ENCODE results near the gene IL17RB.

The IL17RB gene

DNA sequence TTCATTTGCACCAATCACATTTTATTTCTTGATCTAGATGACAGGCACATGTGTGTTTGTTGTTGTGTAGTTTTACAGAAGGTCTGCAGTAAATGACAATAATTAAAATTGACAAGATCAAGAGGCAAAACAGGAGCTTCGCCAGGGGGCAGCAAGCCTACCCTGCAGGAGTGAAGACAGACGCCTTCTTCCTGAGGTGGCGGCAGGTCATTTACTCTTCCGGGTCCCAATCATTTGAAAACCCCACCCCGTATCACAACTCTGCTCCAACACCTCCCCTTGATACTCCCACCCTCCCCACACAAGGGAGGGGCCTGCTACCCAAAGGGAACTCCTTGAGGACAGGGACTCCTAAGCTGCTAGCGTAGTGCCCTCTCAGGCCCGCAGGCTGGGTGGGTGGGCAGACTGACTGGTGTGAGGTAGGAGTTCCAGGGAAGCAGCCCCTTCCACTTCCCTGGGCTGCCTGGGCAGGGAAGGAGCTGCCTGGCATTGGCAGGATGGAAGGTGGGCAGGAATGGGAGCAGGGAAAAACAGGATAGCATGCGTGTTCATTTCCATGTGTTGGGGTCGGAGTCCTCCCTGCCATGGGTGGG, 13.2 kb upstream of the IL17RB start:
- no peak for DNase-seq

DNA sequence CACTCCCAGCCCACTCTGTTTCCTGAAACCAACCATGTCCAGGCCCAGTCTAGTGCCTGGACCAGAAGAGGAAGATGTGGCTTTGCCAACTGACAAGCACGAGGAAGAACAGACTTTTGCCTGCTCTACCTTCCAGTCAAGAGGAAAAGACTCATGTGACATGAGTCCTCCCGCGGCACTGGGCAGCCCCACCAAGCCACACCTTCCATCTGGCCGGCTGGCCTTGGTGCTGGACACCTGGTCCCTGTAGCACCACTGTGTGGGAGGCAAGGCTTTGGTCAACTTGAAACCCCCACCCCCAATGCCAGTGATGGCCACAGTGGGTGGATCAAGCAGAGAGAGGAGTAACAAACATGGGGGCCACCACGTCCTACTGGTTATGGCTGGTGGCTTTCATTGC, 12.7 kb upstream of the IL17RB start:
- DNase-seq = no peak

DNA sequence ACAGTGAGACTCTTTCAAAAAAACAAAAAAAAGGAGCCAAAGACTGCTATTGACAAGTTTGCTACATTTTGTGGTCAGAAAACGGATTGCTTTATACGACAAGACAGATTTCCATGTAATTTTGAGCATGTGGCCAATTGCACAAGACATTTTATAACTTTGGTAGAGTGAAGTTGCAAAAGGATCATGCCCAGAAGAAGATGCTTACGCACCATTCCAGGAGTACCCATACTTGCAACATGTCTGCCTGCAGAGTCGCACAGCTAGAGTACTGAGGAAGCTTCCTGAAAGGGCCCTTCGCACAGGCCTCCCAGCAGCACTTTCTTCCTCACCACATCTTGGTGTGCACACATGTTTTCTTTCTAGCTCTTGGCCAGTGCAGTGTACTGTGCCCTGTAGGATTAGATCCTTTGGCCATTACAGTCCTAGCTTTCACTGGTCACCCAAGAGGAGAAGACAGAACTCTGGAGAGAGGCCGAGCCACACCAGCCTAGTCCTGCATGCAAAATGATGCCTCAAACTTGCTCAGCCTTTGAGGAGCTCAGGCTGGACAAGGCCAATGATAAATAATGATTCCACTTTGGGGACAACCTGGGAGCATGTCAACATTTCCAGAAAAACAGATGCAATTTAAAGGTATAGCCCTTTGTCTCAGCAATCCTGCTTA, 11.8 kb upstream of the IL17RB start:
- DNase-seq = no peak

DNA sequence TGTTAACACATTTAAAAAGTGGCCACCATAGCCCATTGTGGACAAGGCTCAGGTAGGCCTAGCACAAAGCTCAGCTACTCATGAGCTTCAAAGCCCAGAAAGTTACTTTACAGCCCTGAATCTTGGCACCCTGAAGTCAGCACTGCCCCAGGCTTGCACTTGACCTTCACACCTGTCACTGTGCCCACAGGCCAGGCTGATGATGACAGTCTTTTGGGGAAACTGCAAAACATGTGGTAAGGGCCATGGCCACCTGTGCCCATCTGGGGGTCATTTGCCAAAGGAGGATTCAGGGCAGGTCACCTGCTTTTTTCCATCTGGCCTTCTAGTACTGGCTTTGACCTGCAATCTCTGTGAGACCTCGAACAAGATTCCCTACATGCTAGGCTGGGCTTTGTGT, 11.1 kb upstream of the IL17RB start:
- no peak for DNase-seq

DNA sequence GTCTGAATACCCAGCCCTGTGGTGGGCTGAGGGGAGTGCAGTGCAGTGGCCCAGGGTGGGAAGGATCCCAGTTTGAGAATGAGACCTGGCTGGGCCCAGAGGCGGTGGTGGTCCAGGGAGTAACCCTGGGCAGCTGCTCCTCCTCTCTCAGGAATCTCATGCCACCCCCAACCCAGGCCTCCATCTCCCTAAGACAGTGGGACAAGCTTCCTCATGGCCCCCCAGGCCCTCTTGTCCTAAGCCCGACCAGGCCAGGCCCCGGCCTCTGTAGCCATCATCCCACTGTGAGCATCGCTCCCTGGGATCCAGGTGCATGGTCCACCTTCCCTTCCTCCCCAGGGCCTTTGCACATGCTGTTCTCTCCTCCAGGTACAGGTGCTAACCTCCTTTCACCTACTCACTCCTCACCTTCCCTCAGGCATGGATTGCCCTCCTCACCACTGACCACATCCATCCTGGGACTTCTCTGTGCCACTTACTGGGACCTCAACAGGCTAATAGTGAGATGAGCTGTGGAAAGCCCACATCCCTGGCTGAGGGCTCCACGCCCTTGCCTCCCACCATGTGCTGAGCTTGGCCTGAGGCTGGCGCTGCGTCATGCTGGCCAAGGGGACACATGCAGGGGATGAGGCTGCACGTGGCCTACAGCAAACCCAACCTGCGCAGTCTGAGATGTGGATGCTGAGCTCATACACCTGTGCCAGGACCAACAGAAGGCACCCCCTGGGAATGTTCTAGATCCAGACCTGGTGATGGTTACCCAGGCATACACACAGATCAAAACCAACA, 10.1 kb upstream of the IL17RB start:
- DNase-seq = no peak

DNA sequence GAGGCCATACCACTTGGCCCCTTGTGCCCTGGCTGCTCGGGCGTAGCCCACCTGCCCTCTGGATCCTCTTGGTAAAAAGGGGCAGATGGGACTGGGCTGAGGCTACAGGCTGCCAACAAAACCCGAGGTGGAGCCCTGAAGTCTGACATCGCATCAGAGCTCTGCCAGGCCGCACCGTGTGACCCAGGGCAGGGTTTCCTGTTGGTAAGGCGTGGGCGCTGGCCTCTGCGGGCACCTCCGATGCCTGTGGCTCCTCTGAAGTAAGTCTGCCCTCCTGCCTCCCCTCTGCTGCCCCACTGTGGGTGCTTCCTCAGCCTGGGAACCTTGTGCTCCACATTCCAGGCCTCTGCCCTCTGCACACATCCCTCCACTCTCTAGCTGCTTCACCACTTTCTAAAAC, 9.0 kb upstream of the IL17RB start:
- DNase-seq = no peak

DNA sequence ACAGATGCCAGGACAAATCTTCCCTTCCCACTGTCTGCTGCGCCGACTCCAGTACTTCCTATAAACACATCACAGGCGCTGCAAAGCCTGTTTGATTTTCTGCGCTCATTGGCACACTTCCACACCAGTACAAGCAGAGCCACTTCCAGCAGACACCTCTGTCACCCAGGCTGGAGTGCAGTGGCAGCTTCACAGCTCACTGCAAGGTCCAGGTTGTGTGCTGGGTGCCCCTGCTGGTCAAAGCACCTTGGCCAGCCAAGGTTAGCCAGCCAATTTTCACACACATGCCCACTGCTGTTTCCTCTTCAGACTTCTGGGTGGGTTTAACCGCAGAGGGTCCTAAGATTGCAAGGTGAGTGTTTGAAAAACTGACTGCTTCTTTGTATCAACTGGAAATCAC, 5.1 kb upstream of the IL17RB start:
- DNase-seq = no peak

DNA sequence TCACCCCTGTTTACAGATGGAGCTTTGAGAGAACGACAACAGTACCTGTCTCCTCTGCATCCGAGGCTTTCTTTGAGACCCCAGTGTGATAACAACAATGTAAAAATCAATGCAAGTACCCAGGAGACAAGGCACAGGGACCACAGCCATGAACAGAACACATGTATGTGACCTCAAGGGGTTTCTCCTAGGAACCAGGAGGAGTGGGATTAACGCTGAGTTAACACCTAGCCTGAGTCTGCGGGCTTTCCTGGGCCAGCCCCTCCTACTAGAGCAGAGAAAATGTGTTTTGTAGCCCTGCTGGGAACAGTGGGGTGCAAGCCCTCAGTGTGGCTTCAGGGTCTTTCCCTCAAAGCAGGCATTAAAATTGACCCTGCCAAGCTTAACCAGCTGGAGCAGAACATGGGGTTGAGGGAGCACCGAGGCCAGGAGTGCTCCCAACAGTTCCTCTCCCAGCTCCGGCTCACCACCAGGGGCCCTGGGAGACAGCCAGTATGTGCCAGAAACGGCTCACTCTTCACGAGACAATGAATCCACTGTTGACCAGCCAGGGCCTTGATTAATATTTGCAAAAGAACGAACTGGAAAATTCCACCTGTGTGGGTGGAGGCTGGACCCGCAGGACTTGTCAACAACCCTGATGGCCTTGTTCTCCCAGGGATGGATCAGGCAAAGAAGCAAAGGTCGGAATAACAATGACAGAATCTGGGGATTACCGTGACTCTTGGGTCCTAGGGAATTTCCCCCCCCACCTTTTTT, 3.8 kb upstream of the IL17RB start:
- no peak for DNase-seq

DNA sequence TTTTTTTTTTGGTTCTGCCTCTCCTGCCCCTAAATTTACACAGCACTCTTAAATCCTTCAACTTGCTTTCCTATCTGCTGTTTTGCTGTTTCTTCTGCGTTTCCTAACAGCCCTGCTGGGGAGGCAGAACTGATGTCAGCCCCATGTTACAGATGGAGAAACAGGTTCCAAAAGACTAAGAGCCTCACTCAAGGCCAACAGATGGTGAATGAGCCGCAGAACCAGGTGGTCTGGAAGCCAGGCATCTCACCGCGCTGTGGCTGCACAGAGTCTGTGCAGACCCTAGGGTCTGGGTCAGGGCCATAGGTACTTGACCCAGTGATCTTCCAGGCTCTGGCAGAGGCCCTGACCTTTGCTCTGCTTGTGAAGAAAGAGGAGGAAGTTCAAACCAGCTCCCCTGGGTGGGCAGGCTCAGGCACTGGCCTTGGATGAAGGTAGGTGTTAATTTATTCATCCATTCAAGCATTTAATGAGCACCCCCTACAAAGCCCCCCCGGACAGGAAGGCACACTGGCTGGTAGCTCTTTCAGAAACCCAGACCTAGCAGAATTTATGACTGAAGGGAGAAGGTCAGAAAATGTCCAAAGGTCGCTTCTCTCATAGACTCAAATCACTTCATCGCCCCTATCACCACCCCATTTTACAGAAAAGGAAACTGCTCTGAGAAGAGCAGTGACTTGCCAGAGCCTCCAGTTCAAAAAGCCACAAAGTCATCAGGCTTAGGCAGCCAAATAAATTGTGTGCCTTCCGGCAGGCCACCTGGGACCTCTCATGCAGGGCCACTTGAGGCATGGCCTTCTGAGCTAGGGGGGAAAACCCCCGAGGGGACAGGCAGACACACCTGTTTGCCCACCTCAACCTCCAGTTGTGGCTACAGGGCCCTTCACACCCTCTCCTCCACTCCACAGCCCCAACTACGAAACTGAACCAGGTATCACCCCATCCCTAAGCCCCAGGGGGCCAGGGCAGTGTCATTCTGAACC, 2.9 kb upstream of the IL17RB start:
- no peak for DNase-seq

DNA sequence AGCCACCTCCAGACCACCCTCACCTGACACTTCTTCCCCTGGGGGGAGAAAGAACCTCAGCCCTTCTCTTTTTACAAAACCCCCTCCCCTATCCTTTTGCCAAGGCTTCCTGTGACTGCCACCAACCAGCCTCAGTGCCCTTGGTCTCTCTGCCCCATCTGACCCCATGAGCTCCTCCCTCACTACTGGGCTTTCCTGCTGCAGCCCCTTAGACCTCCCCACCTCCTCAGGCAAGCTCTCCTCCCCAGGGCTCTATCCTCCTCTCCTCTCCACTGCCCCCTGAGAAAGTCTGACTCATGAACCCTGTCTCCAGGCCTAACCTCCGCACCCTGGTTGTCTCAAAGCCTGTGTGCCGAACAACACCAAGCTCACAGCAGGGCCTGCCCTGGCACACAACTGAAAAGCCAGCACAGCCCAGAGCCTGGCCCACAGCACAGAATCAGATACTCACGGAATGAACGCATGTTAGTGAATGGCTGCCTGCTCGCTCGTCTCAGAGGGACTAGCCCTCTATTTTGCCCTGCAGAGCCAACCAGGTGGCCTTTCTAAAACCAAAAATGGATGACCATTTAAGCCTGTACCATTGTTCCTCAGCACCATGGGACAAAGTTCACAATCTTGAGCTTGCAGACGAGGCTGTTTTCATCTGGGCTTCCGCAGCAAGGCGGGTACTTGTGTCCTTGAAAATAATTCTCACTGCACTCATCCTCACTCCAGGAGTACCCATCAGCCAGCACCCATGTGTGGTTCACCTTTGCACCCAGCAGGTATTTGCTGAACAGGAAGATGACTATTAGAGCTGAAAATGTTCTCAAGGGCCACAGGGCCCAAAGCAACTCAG, 1.9 kb upstream of the IL17RB start:
- no peak for DNase-seq

DNA sequence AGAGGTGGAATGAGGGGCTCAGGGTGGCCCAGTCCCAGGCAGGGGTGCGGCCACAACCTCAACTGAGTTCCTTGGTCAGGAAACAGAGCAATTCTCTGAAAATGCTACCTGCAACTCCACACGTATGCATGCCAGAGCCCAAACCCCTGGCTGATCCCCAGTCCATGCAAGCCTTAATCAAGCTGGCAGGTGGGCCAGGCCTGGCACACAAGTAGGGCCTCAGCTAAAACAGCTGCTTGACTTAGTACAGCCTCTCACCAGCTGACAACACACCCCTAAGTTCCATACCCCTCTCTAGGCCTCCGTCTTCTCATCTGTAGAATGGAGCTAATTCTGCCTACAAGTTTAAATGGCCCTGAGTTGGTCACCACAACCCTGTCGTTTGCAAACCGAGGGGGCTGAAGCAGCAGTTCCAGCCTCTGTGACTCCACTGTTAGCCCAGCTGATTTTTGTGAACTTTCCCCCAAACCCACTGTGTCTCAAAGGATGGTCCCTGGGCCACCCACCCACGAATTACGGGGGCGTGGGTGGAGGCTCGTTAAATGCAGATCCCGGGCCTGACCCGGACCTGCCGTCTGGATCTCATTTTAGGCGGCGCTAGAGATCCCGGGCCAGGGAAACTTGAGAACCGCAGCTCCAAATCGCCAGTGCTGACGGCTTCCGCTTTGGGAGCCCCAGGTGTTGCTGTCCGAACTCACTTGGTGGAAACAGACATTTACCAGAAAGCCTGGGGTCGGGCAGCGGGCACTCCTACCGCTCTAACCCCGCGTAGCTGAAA, 1.1 kb upstream of the IL17RB start:
- no peak for DNase-seq

DNA sequence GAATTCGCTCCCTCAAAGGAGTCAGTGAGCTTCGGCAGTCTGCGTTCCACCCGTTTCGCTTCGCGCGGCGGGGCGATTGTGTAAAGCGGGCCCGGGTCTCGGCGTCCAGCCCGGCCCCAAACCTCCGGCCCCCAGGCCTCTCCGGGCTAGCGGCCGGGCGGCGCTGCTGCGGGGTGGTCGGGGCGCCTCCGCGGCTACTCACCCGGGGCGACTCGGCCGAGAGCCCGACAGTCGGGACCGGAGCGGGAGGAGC, 561 bp upstream of the IL17RB start:
- no peak for DNase-seq

DNA sequence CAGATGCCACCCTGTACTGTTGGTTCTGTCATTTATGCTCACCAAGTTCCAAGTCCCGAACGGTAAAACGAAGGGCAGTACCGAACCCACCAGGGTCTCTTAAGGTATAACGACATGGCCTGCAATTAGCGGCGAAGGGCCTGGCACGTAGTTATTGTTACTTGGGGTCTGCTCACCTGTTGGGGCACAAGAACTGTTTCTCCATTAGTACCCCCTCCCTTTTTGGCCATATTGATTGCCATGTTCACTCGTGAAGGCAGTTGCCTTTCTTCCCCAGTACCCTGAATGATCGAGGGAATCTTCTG, 435 bp downstream of the IL17RB start:
- no peak for DNase-seq

DNA sequence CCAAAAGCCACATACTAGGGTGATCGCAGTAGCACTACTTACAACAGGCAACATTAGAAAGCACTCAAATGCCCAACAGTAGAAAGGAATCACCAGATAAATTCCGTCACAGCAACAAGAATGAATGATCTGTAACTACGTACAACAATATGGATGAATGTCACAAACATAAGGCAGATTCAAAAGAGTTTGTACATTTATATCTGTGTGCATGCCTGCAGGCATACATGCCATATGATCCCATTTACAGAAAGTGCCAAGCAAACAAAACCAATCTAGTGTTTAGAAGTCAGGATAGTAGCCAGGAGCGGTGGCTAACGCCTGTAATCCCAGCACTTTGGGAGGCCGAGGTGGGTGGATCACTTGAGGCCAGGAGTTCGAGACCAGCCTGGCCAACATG, 3.5 kb downstream of the IL17RB start:
- DNase-seq = no peak

DNA sequence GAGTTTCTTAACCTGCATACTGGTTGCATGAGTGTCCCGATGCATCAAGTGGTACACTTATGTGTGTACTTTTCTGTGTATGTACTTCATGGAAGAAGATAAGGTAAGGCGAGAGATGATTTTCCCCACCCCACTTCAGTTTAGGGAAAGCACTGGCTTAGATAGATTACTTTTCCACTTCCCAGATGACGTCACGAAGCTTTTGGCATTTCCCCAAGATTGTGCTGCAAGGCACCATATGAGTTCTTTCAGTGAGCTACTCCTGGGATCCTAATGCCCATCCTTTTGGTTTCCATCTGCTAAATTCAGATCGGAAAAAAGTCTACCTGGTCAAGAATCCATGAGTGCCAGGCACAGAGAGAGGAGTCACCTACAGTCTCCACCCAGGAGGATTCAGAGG, 4.5 kb downstream of the IL17RB start:
- DNase-seq = no peak

DNA sequence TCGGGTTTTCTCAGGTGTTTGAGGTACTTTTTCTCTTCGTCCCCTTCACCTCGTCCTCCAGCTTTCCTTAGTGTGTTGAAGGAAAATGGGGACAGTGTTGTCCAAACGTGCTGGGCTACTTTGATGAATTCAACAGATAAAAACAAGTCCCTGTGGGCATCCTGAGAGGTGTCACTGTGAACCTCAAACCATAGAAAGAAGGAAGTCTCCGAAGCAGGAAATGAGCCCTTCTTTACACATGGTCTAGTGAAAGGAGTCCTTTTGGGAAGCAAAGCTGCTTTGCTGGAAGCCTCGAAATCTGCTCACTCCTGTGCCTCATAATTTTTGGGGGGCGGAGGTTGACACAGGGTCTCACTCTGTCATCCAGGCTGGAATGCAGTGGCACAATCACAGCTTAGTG, 10.6 kb downstream of the IL17RB start:
- DNase-seq = no peak

DNA sequence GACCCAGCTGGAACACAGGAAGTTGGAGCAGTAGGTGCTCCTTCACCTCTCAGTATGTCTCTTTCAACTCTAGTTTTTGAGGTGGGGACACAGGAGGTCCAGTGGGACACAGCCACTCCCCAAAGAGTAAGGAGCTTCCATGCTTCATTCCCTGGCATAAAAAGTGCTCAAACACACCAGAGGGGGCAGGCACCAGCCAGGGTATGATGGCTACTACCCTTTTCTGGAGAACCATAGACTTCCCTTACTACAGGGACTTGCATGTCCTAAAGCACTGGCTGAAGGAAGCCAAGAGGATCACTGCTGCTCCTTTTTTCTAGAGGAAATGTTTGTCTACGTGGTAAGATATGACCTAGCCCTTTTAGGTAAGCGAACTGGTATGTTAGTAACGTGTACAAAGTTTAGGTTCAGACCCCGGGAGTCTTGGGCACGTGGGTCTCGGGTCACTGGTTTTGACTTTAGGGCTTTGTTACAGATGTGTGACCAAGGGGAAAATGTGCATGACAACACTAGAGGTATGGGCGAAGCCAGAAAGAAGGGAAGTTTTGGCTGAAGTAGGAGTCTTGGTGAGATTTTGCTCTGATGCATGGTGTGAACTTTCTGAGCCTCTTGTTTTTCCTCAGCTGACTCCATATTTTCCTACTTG, 11.9 kb downstream of the IL17RB start:
- DNase-seq = no peak

DNA sequence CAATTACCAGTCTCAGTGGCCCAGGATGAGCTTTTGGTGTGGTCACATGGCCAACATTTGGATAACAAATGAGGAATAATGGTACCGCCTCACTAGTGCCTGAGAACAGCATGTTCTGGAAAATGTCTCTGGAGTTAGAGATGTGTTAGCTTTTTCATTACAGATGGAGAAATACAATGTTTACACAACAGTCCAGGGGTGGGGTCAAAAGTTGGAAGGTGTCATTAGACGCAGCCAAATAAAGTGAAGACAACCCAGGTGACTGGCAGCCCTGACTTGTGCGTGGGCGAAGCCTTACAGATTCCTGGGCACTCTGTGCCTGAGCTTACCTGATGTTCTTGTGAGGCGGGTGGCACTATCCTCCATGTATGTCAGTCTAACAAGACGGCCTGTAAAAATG, 12.8 kb downstream of the IL17RB start:
- DNase-seq = no peak

DNA sequence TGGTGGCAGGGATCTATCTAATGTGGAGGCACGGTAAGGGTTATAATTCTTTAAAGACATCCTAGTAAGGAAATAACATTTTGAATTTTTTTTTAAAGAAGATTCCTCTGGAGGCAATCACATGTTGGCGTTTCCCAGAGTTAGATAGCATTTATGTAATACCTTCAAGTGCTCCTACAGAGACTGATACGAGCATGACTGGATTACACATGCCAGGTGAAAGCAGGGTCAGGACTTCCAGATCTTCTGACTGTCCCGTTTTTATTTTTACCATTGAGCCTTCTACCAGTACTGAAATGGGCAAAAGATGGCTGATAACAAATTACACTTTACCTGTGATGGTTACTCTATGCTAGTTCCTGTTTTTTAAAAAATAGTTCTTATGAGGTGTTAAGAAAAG, 13.8 kb downstream of the IL17RB start:
- no peak for DNase-seq

DNA sequence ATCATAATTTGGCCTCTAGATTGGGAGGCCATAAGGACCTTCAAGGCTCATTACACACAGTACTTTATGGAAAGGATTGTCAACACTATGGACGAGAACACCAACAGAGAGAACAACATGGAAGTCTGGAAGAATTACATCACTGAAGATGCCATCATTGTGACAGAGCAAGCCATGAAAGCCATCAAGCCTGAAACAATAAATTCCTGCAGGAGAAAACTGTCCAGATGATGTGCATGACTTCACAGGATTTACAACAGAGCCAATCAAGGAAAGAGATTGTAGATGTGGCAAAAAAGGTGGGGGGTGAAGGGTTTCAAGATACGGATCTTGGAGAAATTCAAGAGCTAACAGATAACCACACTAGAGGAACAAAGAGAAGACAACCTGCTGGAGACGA, 15.9 kb downstream of the IL17RB start:
- no peak for DNase-seq

DNA sequence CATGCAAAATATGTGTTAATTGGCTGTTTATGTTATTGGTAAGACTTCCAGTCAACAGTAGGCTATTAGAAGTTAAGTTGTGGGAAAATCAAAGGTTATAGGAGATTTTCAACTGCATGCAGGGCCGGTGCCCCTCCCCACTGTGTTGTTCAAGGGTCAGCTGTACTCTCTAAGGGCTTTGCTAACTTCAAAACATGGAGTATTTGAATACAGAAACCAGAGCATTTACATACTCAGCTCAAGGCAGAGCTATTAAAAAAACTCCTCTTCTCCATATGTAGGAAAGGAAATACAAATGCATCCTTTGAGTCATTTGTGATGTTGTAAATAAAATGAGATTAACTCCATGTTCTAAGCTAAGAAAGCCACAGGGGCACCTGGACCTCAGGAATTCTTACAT, 16.8 kb downstream of the IL17RB start:
- no peak for DNase-seq
